KOPT-K1 (cell line): ENCODE measurements around the gene TMEM161A.

Experiments used
- H3K27ac ChIP-seq: fragments of 200-600 bp; sonication (generic); 2 replicates; pipeline ENCODE4 v1.5.1; 2016; ENCODE audit warnings: antibody characterized with exemption, mild to moderate bottlenecking, low read depth, low read length; ENCODE audit not compliant: poor library complexity, severe bottlenecking
- H3K36me3 ChIP-seq: fragments of 200-600 bp; sonication (generic); 2 replicates; pipeline ENCODE4 v1.5.1; 2017; ENCODE audit warnings: antibody characterized with exemption, mild to moderate bottlenecking, low read length, moderate library complexity; ENCODE audit not compliant: insufficient read depth
- H3K9me3 ChIP-seq: fragments of 200-600 bp; sonication (generic); 2 replicates; pipeline ENCODE4 v1.5.1; 2017; ENCODE audit warnings: antibody characterized with exemption, low read length, mild to moderate bottlenecking; ENCODE audit not compliant: insufficient read depth, poor library complexity, severe bottlenecking

TMEM161A gene

GRCh38 chr19:19074196-19074882, 63.9 kb downstream of the TMEM161A start:
- Histone ChIP-seq H3K36me3 (no peaks in the 10 kb centered on the region), H3K27ac (no peak overlapping the region), H3K9me3 (no peaks in the 10 kb centered on the region)

- Histone ChIP-seq H3K36me3 (no peaks in the 10 kb centered on the region), H3K9me3 (no peaks in the 10 kb centered on the region), H3K27ac (no peak overlapping the region)
Measured at GRCh38 chr19:19071897-19072296, 66.4 kb downstream of the TMEM161A start.
